HG03457 (cell line): Measurements from ENCODE around the gene PIK3C2B.

Experiments
- ATAC-seq: cut with Tn5 transposase; IDR thresholded peaks from one replicate; pipeline ENCODE4 v1.9.1; 2021; ENCODE audit warnings: moderate number of reproducible peaks; ENCODE audit not compliant: unreplicated experiment

Gene PIK3C2B

GRCh38 chr1:204478921-204479320 is 15.7 kb downstream of the PIK3C2B start:
- ATAC-seq: no peak

- ATAC-seq: no peak
Measured at GRCh38 chr1:204478172-204478899, 16.3 kb downstream of the PIK3C2B start.

- ATAC-seq: no peak
Measured at GRCh38 chr1:204477036-204477740, 17.4 kb downstream of the PIK3C2B start.

GRCh38 chr1:204476563-204476962 is 18.0 kb downstream of the PIK3C2B start:
- no peak for ATAC-seq

- no peak for ATAC-seq
Measured at GRCh38 chr1:204475656-204476432, 18.8 kb downstream of the PIK3C2B start.

- ATAC-seq: no peak
Measured at GRCh38 chr1:204473400-204473965, 21.1 kb downstream of the PIK3C2B start.

GRCh38 chr1:204472660-204473059 is 21.9 kb downstream of the PIK3C2B start:
- ATAC-seq: no peak

- no peak for ATAC-seq
Measured at GRCh38 chr1:204471687-204472086, 22.9 kb downstream of the PIK3C2B start.

- ATAC-seq: no peak
Measured at GRCh38 chr1:204469304-204469703, 25.3 kb downstream of the PIK3C2B start.

GRCh38 chr1:204468766-204469302 is 25.8 kb downstream of the PIK3C2B start:
- ATAC-seq: no peak

- no peak for ATAC-seq
Measured at GRCh38 chr1:204468206-204468605, 26.4 kb downstream of the PIK3C2B start.

GRCh38 chr1:204466416-204467405 is 27.9 kb downstream of the PIK3C2B start:
- ATAC-seq: no peak

GRCh38 chr1:204465546-204466415 is 28.8 kb downstream of the PIK3C2B start:
- ATAC-seq: no peak

GRCh38 chr1:204464701-204465100 is 29.9 kb downstream of the PIK3C2B start:
- ATAC-seq: no peak

- ATAC-seq: no peak
Measured at GRCh38 chr1:204464187-204464631, 30.4 kb downstream of the PIK3C2B start.

- ATAC-seq: no peak
Measured at GRCh38 chr1:204463125-204464060, 31.2 kb downstream of the PIK3C2B start.

GRCh38 chr1:204462229-204462561 is 32.4 kb downstream of the PIK3C2B start:
- ATAC-seq: no peak
